NT2/D1 (cell line): Measurements from ENCODE around the gene LAGE3.

Source experiments
- DNase-seq: peaks from one replicate; pipeline ENCODE4 v3.0.0-alpha.2; 2011; ENCODE audit warnings: low read depth, low spot score
- H3K27me3 ChIP-seq: 2 replicates; pipeline ENCODE4 v1.6.0; 2011; ENCODE audit warnings: mild to moderate bottlenecking; ENCODE audit not compliant: insufficient read length, insufficient read depth
- H3K36me3 ChIP-seq: 2 replicates; pipeline ENCODE4 v1.6.1; 2011; ENCODE audit warnings: mild to moderate bottlenecking, low read length, mixed read lengths; ENCODE audit not compliant: insufficient read depth, insufficient read length
- H3K4me1 ChIP-seq: 2 replicates; pipeline ENCODE4 v1.5.1; 2011; ENCODE audit not compliant: insufficient read depth, insufficient read length
- H3K4me3 ChIP-seq: 2 replicates; pipeline ENCODE4 v1.5.1; 2011; ENCODE audit warnings: low read depth; ENCODE audit not compliant: insufficient read length
- H3K9ac ChIP-seq: 2 replicates; pipeline ENCODE4 v1.6.0; 2011; ENCODE audit warnings: low read depth; ENCODE audit not compliant: insufficient read length
- H3K9me3 ChIP-seq: 2 replicates; pipeline ENCODE4 v1.5.1; 2011; ENCODE audit warnings: mild to moderate bottlenecking, low read length; ENCODE audit not compliant: insufficient read depth
- SUZ12 ChIP-seq: IDR thresholded peaks from 2 replicates; pipeline ENCODE4 v1.6.1; 2011; ENCODE audit not compliant: insufficient read length, insufficient read depth; ENCODE audit errors: extremely low read depth
- YY1 ChIP-seq: IDR thresholded peaks from 2 replicates; pipeline ENCODE4 v1.6.1; 2011; ENCODE audit not compliant: insufficient read length, insufficient read depth
- ZNF274 ChIP-seq: IDR thresholded peaks from 2 replicates; pipeline ENCODE4 v1.6.1; 2011; ENCODE audit warnings: mild to moderate bottlenecking, low read depth, low read length

The LAGE3 gene

DNA sequence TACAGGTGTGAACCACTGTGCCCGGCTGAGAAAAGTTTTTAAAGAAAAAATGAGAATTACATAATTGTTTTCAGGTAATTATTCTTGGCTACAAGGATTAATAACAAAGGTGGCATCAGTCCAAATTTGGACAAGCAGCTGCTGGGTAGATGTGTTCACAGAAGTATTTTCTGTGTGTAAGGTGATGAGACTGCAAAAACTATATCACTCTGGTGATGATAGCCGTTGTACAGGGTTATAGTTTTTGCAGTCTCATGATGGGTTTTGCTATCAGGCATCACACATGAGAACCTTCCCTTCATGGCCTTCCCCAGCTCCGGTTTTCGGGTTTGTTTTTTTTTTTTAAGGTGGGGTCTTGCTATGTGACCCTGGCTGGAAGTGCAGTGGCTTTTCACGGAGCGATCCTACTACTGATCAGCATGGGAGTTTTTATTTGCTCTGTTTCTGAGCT, 16.4 kb upstream of the LAGE3 start:
- Histone ChIP-seq H3K9ac (no peak overlapping the region), H3K9me3 (no peaks in the 10 kb centered on the region), H3K4me3 (no peak overlapping the region), H3K27me3 (no peaks in the 10 kb centered on the region), H3K36me3 (no peaks in the 10 kb centered on the region), H3K4me1 (no peaks in the 10 kb centered on the region)
- DNase-seq = no peak
- TF ChIP-seq YY1 (no peak), ZNF274 (no peak), SUZ12 (no peak)

- TF ChIP-seq SUZ12 (no peak), YY1 (no peak), ZNF274 (no peak)
- H3K4me3 ChIP-seq = no peak overlapping the region
- H3K9ac ChIP-seq = no peak overlapping the region
- DNase-seq = no peak
- no peaks in the 10 kb centered on the region for H3K27me3 ChIP-seq
- no peaks in the 10 kb centered on the region for H3K4me1 ChIP-seq
- H3K36me3 ChIP-seq = no peaks in the 10 kb centered on the region
- no peaks in the 10 kb centered on the region for H3K9me3 ChIP-seq
Measured at GRCh38 chrX:154494715-154495114, 15.6 kb upstream of the LAGE3 start.

DNA sequence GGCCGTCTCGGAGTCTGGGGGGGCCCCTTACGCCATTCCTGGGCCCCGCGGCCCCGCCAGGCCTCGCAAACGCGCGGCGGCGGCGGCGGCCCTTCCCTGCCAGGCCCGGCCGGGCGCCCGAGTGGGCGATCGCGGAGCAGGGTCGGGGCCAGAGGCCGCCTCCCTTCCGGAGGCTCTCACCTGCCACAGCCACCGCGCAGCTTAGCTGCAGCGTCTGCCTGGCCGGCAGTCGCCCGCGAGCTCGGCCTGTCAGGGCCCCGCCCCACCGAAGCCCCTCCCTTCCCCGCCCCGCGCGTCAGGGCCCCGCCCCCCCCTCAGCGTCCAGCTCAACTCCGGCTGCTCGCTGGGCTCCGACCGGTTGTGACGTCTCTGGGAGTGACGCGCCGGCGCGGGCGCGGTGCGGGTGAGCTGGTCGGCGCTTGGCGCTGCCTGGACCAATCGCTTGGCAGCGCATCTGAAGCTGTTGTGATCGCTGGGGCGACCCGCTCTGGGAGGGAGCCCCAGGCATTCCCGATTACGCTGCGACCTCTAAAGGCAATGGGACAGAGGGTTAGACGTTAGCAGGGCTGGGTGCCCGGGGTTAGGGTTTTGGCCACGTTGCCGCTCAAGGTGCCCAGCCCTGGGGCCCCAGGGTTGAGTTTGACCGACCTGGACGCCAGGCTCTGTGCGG, 11.5 kb upstream of the LAGE3 start, which contains the start of gene SLC10A3:
Gene SLC10A3, minus strand, starts transcription at position 216 of the 670 bp plus-strand sequence. CDS start 1,689 bp downstream, outside the sequence.
- H3K4me1 ChIP-seq = no peaks in the 10 kb centered on the region
- peak within 1 kb of the TSS; percentile 80 for H3K9ac ChIP-seq
- H3K27me3 ChIP-seq = no peaks in the 10 kb centered on the region
- H3K36me3 ChIP-seq = peaks cover 9% of the 10 kb centered on the region
- DNase-seq = peak; percentile 78
- TF ChIP-seq SUZ12 (no peak), YY1 (no peak), ZNF274 (no peak)
- peak within 1 kb of the TSS; percentile 34 for H3K4me3 ChIP-seq
- no peaks in the 10 kb centered on the region for H3K9me3 ChIP-seq

- no peaks in the 10 kb centered on the region for H3K4me1 ChIP-seq
- H3K36me3 ChIP-seq = peaks cover 14% of the 10 kb centered on the region
- DNase-seq = no peak
- no peaks in the 10 kb centered on the region for H3K9me3 ChIP-seq
- H3K9ac ChIP-seq = peak overlapping the region; percentile 80
- no peaks in the 10 kb centered on the region for H3K27me3 ChIP-seq
- TF ChIP-seq YY1 (no peak), SUZ12 (no peak), ZNF274 (no peak)
- H3K4me3 ChIP-seq = peak overlapping the region; percentile 34
Measured at GRCh38 chrX:154490021-154490413, 10.9 kb upstream of the LAGE3 start.

GRCh38 chrX:154489182-154489581, 10.1 kb upstream of the LAGE3 start:
- Histone ChIP-seq H3K9ac (no peak overlapping the region), H3K4me1 (no peaks in the 10 kb centered on the region), H3K4me3 (no peak overlapping the region), H3K36me3 (peaks cover 23% of the 10 kb centered on the region), H3K9me3 (no peaks in the 10 kb centered on the region), H3K27me3 (no peaks in the 10 kb centered on the region)
- no peak for TF ChIP-seq ZNF274
- TF ChIP-seq YY1 = no peak
- TF ChIP-seq SUZ12 = no peak
- no peak for DNase-seq

DNA sequence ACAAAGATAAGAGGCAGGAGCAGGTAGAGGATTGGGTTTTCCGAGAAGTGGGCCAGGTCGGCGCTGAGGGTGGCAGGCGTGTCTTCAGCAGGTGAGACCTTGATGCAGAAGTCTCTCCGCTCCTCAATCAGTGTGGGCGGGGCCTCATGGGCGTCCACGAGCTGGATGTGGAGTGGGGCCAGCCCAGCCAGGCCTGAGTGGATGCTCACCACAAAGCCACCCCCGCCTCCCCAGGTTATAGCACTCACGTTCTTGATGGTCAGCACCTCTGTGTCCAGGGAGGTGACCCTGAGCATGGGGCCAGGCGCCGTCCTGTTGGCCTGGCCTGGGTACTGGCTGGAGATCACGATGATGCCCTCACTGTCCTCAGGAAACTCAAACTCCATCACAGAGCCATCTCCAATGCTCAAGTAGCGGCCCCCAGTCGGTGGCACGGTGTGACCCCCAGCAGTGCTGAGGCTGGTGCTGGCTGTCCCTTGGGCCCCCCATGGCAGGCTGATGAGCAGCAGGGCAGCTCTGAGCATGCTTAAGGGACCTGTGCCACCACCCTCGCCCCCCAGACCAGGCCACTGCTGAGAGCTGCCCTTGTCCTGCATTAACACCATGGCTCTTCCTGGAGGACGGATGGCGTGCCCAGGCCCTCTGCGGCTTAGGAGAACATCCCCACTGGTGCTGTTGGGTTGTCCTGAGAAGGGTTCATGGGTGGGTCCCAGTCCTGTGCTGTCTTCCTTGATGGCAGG, 9.4 kb upstream of the LAGE3 start:
- no peaks in the 10 kb centered on the region for H3K4me1 ChIP-seq
- H3K9me3 ChIP-seq = no peaks in the 10 kb centered on the region

DNA sequence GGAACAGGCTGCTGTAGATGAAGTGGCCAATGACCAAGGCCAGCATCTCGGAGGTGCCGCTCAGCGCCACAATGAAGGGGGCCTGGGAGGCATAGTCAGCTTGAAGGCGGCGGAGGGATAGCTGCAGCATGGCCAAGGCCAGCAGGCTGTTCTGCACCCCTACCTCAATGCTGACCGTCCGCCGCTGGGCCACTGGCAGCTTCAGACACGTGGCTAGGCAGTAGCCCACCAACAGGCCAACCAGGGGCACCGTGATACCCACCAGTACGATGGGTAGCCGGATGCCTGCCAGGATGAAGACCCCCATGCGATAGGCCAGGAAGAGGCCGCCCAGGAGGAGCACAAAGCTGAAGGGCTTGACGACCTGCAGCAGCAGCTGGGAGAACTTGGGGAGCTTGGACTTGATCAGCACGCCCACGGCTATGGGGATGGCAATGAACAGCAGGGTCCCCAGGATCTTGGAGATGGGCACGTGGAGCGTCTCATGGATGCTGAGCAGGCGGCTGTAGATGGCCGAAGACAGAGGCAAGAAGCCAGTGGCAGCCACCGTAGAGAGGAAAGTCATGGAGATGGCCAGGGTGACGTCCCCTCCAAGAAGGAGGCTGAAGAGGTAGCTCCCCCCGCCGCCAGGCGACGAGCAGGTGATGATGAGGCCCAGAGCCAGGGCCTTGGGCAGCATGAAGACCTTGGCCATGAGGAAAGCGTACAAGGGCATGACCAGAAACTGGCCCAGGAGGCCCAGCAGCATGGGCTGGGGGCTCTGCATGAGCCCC, 8.6 kb upstream of the LAGE3 start:
- DNase-seq = no peak
- no peaks in the 10 kb centered on the region for H3K4me1 ChIP-seq
- H3K9ac ChIP-seq = no peak overlapping the region
- H3K4me3 ChIP-seq = no peak overlapping the region
- peaks cover 29% of the 10 kb centered on the region for H3K36me3 ChIP-seq
- TF ChIP-seq YY1 (no peak), ZNF274 (no peak), SUZ12 (no peak)
- H3K27me3 ChIP-seq = no peaks in the 10 kb centered on the region
- H3K9me3 ChIP-seq = no peaks in the 10 kb centered on the region

More for the DNA sequence above, 9.4 kb upstream of the LAGE3 start:
- Histone ChIP-seq H3K36me3 (peaks cover 28% of the 10 kb centered on the region), H3K4me3 (no peak overlapping the region), H3K27me3 (no peaks in the 10 kb centered on the region), H3K9ac (no peak overlapping the region)
- no peak for TF ChIP-seq ZNF274
- TF ChIP-seq YY1 = no peak
- TF ChIP-seq SUZ12 = no peak
- no peak for DNase-seq
